HG03460 (cell line): ENCODE results near the gene WDR86.

ENCODE experiments used
- ATAC-seq: cut with Tn5 transposase; IDR thresholded peaks from one replicate; pipeline ENCODE4 v1.9.1; 2021; ENCODE audit not compliant: unreplicated experiment

The WDR86 gene

GRCh38 chr7:151427705-151428377, 18.0 kb upstream of the WDR86 start:
- no peak for ATAC-seq

GRCh38 chr7:151426904-151427704, 17.3 kb upstream of the WDR86 start:
- no peak for ATAC-seq

- no peak for ATAC-seq
Measured at GRCh38 chr7:151426441-151426903, 16.6 kb upstream of the WDR86 start.

GRCh38 chr7:151425670-151426440, 16.0 kb upstream of the WDR86 start:
- no peak for ATAC-seq

GRCh38 chr7:151424799-151425198, 15.0 kb upstream of the WDR86 start:
- ATAC-seq: no peak

GRCh38 chr7:151423936-151424335, 14.1 kb upstream of the WDR86 start:
- no peak for ATAC-seq

GRCh38 chr7:151423226-151423625, 13.4 kb upstream of the WDR86 start:
- ATAC-seq: no peak

- no peak for ATAC-seq
Measured at GRCh38 chr7:151422212-151422611, 12.4 kb upstream of the WDR86 start.

- ATAC-seq: no peak
Measured at GRCh38 chr7:151420144-151420543, 10.3 kb upstream of the WDR86 start.

GRCh38 chr7:151416941-151417315, 7.1 kb upstream of the WDR86 start:
- ATAC-seq: no peak

- no peak for ATAC-seq
Measured at GRCh38 chr7:151416112-151416940, 6.5 kb upstream of the WDR86 start.

- ATAC-seq: no peak
Measured at GRCh38 chr7:151415375-151416105, 5.7 kb upstream of the WDR86 start.

- no peak for ATAC-seq
Measured at GRCh38 chr7:151413241-151413640, 3.4 kb upstream of the WDR86 start.

GRCh38 chr7:151412318-151412717, 2.5 kb upstream of the WDR86 start:
- no peak for ATAC-seq

- no peak for ATAC-seq
Measured at GRCh38 chr7:151411551-151411950, 1.7 kb upstream of the WDR86 start.

- ATAC-seq: no peak
Measured at GRCh38 chr7:151410405-151411390, 860 bp upstream of the WDR86 start.

- ATAC-seq: peak; percentile 68
Measured at GRCh38 chr7:151408839-151409666, 785 bp downstream of the WDR86 start.

GRCh38 chr7:151408498-151408838, 1.4 kb downstream of the WDR86 start:
- ATAC-seq: no peak
